Natural killer cell (primary cell): ENCODE data around the gene FN3KRP. TPM values are rescaled to one million over a fixed set of nuclear protein-coding genes. Genes with fewer than 3 reads are reported as not detected.

Source experiments
- ATAC-seq, 3 donors: fragments of 150-1000 bp in 2 of 3; fragments of 200-7000 bp in 1 of 3; cut with Tn5 transposase; 1 replicate in 1 of 3; 2 replicates in 2 of 3; pipeline ENCODE4 v1.10.0; 2021; ENCODE audit warnings: mild to moderate bottlenecking in 2 of 3, moderate library complexity in 2 of 3
- DNase-seq, 2 donors: peaks; one replicate each; pipeline versions ENCODE4 v3.0.0 to v3.0.0-alpha.2; 2013 to 2021; ENCODE audit warnings: mixed read lengths in 1 of 2
- H3K27ac ChIP-seq: one replicate; pipeline ENCODE4 v1.5.1; 2013; ENCODE audit warnings: mild to moderate bottlenecking, low read length
- H3K27me3 ChIP-seq: one replicate; pipeline ENCODE4 v1.6.1; 2013; ENCODE audit warnings: low read length; ENCODE audit not compliant: control insufficient read depth, insufficient read depth
- H3K36me3 ChIP-seq: one replicate; pipeline ENCODE4 v1.6.1; 2013; ENCODE audit warnings: low read length; ENCODE audit not compliant: control insufficient read depth, insufficient read depth
- H3K4me1 ChIP-seq: one replicate; pipeline ENCODE4 v1.6.1; 2013; ENCODE audit warnings: low read length; ENCODE audit not compliant: control insufficient read depth, insufficient read depth
- H3K4me3 ChIP-seq: one replicate; pipeline ENCODE4 v1.5.1; 2013; ENCODE audit warnings: low read length
- H3K9me3 ChIP-seq: one replicate; pipeline ENCODE4 v1.6.1; 2013; ENCODE audit warnings: low read length; ENCODE audit not compliant: control insufficient read depth, insufficient read depth
- H3K27ac Mint-ChIP-seq, 2 donors: one replicate each; pipeline ENCODE4 v1.8.0; 2022; ENCODE audit warnings: mild to moderate bottlenecking in 2 of 2, mixed read lengths in 2 of 2, moderate library complexity in 1 of 2
- H3K27me3 Mint-ChIP-seq, 2 donors: one replicate each; pipeline ENCODE4 v1.8.0; 2022; ENCODE audit warnings: low read depth in 2 of 2, mixed read lengths in 2 of 2
- H3K36me3 Mint-ChIP-seq: one replicate; pipeline ENCODE4 v1.8.0; 2022; ENCODE audit warnings: mixed read lengths
- H3K4me1 Mint-ChIP-seq, 2 donors: one replicate each; pipeline ENCODE4 v1.8.0; 2022; ENCODE audit warnings: mixed read lengths in 2 of 2
- H3K4me3 Mint-ChIP-seq: one replicate; pipeline ENCODE4 v1.8.0; 2022; ENCODE audit warnings: mild to moderate bottlenecking, moderate library complexity, mixed read lengths
- H3K9me3 Mint-ChIP-seq, 2 donors: one replicate each; pipeline ENCODE4 v1.8.0; 2022; ENCODE audit warnings: mixed read lengths in 2 of 2
- WGBS: methylation state at CpG from one replicate; pipeline ENCODE4 v1.1.7; 2013; ENCODE audit warnings: missing lambda C conversion rate; ENCODE audit not compliant: insufficient coverage; 5-methylcytosine and 5-hydroxymethylcytosine counted together
- intact Hi-C: fragments of 100-400 bp; cut with micrococcal nuclease; formaldehyde crosslinking; loops from one replicate; pipeline ENCODE4 v1.14.2; 2022
- total RNA-seq, 4 donors: library from RNA; stranded (reverse); fragments of 120-200 nt in 1 of 4; gene quantifications; one replicate each; pipeline versions ENCODE4 v1.2.3 to v1.2.4, GENCODE V29; 2013 to 2022
- TF ChIP-seq, protein P1 (sequence below): fragments of 200-600 bp; IDR thresholded peaks from one replicate; pipeline ENCODE4 v1.8.0; 2022; ENCODE audit warnings: antibody characterized with exemption

FN3KRP gene
- total RNA-seq, 3 donors from 2014 or later (not counting 1 experiment from before 2014, with no cell fraction given) = 29.4 to 42.3 (median 32.0) TPM

DNA sequence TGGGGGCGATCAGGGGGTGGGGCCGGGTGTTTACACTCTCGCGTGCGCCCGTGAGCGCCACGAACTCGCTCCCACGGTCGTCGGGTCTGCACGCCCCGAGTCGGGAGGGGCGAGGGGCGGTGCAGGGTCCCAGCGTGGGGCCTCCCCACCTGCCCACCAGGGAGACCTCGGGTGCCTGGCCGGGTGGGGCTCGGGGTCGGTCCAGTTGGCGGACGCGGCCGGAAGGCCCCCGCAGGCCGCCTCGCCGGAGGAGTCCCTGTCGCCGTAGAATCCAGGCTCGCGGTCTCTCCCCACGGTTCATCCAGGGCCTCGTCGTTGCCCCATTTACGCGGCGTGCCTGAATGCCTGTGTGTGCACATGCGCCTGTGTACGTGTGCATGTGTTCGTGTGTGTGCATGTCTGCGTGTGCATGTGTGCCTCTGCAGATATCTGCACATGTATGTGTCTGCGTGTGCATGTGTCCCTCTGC is 17.5 kb upstream of the FN3KRP start:
- H3K9me3 Mint-ChIP-seq = no peaks in the 10 kb centered on the region
- no peaks in the 10 kb centered on the region for H3K36me3 Mint-ChIP-seq
- peaks cover 8% of the 10 kb centered on the region for H3K27me3 ChIP-seq
- intact Hi-C loops = no loop called here
- no peak for DNase-seq
- ATAC-seq = no peak
- TF ChIP-seq, protein P1, sequence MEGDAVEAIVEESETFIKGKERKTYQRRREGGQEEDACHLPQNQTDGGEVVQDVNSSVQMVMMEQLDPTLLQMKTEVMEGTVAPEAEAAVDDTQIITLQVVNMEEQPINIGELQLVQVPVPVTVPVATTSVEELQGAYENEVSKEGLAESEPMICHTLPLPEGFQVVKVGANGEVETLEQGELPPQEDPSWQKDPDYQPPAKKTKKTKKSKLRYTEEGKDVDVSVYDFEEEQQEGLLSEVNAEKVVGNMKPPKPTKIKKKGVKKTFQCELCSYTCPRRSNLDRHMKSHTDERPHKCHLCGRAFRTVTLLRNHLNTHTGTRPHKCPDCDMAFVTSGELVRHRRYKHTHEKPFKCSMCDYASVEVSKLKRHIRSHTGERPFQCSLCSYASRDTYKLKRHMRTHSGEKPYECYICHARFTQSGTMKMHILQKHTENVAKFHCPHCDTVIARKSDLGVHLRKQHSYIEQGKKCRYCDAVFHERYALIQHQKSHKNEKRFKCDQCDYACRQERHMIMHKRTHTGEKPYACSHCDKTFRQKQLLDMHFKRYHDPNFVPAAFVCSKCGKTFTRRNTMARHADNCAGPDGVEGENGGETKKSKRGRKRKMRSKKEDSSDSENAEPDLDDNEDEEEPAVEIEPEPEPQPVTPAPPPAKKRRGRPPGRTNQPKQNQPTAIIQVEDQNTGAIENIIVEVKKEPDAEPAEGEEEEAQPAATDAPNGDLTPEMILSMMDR = no peak
- no peak overlapping the region for H3K27ac ChIP-seq
- no peaks in the 10 kb centered on the region for H3K36me3 ChIP-seq
- H3K4me1 Mint-ChIP-seq = peaks cover 0 to 5% of the 10 kb centered on the region in 2 donors
- peak overlapping the region in 1 of 2 donors; percentile 59 for H3K27ac Mint-ChIP-seq
- H3K9me3 ChIP-seq = peaks cover 7% of the 10 kb centered on the region
- H3K4me3 Mint-ChIP-seq = peak overlapping the region; percentile 90
- peak overlapping the region; percentile 43 for H3K4me3 ChIP-seq
- 7% methylated on average over 45 of the region's 45 CpGs for WGBS
- peaks cover 18% of the 10 kb centered on the region for H3K4me1 ChIP-seq
- H3K27me3 Mint-ChIP-seq = no peaks in the 10 kb centered on the region

DNA sequence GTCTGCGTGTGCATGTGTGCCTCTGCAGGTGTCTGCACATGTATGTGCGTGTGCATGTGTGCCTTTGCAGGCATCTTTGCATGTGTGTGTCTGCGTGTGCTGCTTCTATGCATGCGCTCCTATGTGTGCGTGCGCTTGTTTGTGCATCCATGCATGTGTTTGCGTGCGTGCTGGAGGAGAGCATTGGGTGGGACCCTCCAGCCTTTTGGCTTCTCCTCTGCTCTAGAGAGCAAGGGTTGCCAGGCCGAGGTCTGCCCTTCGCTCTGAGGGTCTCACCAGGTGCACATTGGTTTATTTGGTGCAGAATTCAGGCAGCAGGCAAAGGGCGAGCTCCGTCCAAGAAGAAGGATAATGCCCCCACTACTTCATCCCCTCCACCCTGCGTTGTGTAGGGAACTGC is 17.0 kb upstream of the FN3KRP start:
- Histone ChIP-seq H3K36me3 (no peaks in the 10 kb centered on the region), H3K27ac (no peak overlapping the region), H3K4me1 (peaks cover 18% of the 10 kb centered on the region), H3K27me3 (peaks cover 8% of the 10 kb centered on the region), H3K4me3 (no peak overlapping the region), H3K9me3 (peaks cover 1% of the 10 kb centered on the region)
- DNase-seq = no peak
- Mint-ChIP-seq H3K36me3 (no peaks in the 10 kb centered on the region), H3K9me3 (no peaks in the 10 kb centered on the region), H3K4me1 (peaks cover 0 to 5% of the 10 kb centered on the region in 2 donors), H3K27ac (peak overlapping the region in 1 of 2 donors; percentile 59), H3K4me3 (peak overlapping the region; percentile 90), H3K27me3 (no peaks in the 10 kb centered on the region)
- no peak for ATAC-seq
- WGBS = 92% methylated on average over 10 of the region's 13 CpGs
- intact Hi-C loops = no loop called here
- TF ChIP-seq, protein P1 = no peak

DNA sequence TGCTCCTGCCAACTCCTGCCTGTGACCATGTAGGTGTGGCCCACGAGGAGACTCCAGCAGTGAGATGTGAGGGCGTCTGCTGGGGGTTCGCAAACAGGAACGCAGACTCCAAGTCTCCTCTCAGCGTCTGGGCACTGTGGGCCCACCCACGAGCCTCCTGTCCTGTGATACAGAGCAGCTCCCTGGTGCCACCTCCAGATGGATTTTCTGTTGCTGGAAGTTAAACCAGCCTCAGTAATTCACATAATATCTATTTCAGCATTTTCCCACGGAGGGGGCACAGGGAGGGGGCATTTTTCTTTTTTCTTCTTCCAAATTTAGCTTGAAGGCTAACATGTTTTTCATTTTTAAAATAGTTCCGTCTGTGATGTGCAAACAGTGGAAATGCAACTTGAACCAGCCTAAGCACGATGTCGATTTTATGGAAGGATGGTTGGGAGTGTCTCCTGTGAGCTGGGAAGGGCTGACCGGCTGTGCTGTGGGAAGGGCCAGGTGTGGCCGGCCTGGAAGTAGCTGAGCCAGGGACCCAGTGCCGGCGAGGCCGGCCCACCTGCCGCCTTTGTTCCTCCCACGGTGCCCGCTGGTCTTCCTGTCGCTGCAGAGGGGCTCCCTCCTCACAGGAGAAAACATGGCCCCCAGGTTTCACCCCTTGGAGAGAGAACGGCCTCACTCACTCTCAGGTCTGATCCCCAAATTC is 14.1 kb upstream of the FN3KRP start:
- Histone ChIP-seq H3K27me3 (peaks cover under 1% of the 10 kb centered on the region), H3K36me3 (no peaks in the 10 kb centered on the region), H3K4me1 (peaks cover 12% of the 10 kb centered on the region), H3K27ac (no peak overlapping the region), H3K9me3 (no peaks in the 10 kb centered on the region), H3K4me3 (no peak overlapping the region)
- H3K36me3 Mint-ChIP-seq = no peaks in the 10 kb centered on the region
- DNase-seq (no peak), ATAC-seq (no peak)
- H3K4me3 Mint-ChIP-seq = no peak overlapping the region
- peaks cover 0 to 5% of the 10 kb centered on the region in 2 donors for H3K4me1 Mint-ChIP-seq
- H3K9me3 Mint-ChIP-seq = no peaks in the 10 kb centered on the region
- H3K27me3 Mint-ChIP-seq = no peaks in the 10 kb centered on the region
- H3K27ac Mint-ChIP-seq = no peak overlapping the region
- TF ChIP-seq, protein P1 = no peak
- WGBS = 85% methylated on average over 20 of the region's 20 CpGs
- intact Hi-C loops = no loop called here
